ENCODE results near the gene PEAK1. TPM values are rescaled to one million over a fixed set of nuclear protein-coding genes. Genes with fewer than 3 reads are reported as not detected.
A peak's percentile ranks its signal among the peaks of the same experiment; 100 is the strongest.

Gene PEAK1
- polyA plus RNA-seq, 3 donors: 27.4 to 33.5 (median 28.2) TPM

DNA sequence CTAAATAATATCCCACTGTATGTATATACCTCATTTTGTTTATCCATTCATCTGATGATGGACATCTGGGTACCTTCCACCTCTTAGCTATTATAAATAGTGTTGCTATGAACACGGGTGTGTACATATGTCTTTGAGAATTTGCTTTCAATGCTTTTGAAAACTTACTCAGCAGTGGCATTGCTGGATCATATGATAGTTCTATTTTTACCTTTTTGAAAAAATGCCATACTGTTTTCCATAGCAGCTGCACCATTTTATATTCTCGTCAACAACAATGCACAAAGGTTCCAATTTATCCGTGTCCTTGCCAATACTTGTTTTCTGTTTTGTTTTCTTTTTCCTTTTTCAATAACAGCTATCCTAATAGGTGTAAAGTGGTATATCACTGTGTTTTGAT, 77.1 kb downstream of the PEAK1 start:
- no peak for DNase-seq (ENCODE audit: extremely low read depth in 1 of 11, low read depth in 9 of 11, low spot score in 4 of 11)

GRCh38 chr15:77340245-77340644, 79.7 kb downstream of the PEAK1 start:
- DNase-seq (ENCODE audit: extremely low read depth in 1 of 11, low read depth in 9 of 11, low spot score in 4 of 11): no peak

DNA sequence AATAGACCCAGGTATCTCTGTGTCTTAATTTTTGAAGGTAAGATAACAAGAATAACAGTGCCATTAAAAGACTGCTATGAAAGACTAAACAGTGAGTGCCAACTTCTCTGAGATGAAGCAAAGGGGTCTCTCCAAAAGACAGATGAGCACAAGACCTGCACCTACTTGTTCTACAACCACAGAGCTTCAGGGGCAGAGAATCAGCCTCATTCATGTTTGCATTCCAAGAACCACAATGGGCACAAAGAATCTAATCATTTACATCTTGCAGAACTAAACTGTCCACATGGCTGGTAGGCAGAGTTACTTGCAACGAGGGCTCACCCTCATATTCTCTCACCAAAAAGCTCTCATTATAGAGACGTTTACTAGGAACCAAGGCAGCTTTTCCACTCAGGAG, 83.9 kb downstream of the PEAK1 start:
- DNase-seq (ENCODE audit: extremely low read depth in 1 of 11, low read depth in 9 of 11, low spot score in 4 of 11): no peak

- DNase-seq (ENCODE audit: extremely low read depth in 1 of 11, low read depth in 9 of 11, low spot score in 4 of 11): peak in 1 of 11 donors; percentile 14
Observed at GRCh38 chr15:77335298-77335697, 84.6 kb downstream of the PEAK1 start.

GRCh38 chr15:77333166-77333565, 86.7 kb downstream of the PEAK1 start:
- DNase-seq (ENCODE audit: extremely low read depth in 1 of 11, low read depth in 9 of 11, low spot score in 4 of 11): no peak

GRCh38 chr15:77329202-77329601, 90.7 kb downstream of the PEAK1 start:
- no peak for DNase-seq (ENCODE audit: extremely low read depth in 1 of 11, low read depth in 9 of 11, low spot score in 4 of 11)

DNA sequence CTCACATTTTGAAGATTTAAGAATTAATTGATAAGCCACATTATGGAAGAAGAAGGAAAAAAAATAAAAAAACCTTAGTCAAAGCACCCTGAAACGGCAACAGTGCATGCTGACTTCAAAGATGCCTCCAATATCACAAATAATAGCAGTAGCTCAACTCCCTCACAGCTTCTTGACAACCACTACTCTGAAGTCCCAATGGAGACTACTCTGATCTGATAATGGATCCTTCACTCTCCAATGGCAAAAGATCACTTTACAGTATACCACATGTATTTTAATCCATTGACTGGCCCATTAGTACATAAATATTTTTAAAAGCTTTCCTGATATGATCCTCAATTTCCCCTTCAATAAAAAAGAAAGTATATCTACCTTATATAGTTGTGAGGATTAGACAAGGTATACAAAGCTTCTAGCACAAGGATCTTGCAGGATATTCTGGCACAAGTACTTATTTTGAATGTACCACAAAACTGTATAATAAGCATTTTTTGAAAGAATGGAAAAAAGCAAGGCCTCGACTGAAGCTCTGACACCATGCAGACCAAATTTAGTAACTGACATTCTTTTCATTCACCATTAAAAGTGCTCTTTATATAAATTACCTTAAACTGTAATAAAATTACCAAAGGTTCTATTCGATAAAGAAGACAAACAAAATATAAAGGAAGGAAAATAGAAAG, 91.9 kb downstream of the PEAK1 start:
- no peak for DNase-seq (ENCODE audit: extremely low read depth in 1 of 11, low read depth in 9 of 11, low spot score in 4 of 11)

DNA sequence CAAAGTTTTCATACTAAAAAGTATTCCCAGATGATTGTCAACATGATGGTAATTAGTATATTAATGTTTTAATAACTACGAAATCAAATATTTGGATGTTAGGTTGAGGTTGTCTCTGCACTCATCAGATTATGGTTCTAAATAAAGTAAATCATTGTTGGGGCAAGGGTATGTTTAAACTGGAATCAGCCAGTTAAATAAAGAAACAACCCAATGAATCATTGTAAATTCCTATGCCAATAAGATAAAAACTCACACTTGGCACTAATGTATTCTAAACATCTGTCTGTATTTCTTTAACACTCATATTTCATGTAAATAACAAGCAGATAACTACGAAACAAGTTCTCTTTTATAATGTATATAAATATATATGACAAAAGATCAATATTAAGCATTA, 92.7 kb downstream of the PEAK1 start:
- DNase-seq (ENCODE audit: extremely low read depth in 1 of 11, low read depth in 9 of 11, low spot score in 4 of 11): no peak

DNA sequence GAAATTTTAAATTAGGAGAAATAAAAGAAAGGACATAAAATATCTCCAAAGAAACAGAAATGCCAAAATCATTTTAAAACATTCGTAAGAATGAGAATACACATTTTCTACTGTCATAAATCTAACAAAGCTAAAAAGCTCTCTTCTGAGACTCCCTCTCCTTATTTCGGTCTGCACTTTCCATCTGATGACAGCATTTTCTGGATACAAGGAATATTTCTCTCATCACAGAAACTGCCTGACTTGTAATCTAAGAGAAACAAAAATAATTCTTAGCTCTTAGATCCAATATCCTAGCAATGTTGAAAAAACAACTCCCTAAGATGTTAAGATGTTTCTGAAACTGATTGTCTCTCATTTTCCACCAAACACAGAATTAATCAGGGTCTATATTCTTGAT, 93.5 kb downstream of the PEAK1 start:
- no peak for DNase-seq (ENCODE audit: extremely low read depth in 1 of 11, low read depth in 9 of 11, low spot score in 4 of 11)

DNA sequence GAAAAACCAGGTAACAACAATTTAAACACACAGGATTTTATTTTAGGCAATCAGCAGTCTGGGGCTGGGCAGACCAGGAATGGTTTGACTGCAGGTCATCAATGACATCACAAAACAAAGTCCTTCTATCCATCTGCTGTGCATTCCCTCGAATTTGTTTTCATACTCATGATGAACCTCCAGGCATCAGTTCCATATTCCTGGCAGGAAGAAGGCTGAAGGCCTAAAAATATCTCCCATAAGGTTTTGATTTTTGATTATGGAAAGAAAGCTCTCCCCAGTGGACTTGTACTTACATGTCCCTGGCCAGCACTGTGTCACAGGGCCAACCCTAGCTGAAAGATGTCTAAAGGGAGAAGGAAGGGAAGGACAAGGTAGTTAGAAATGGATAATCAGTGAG, 107.4 kb downstream of the PEAK1 start:
- no peak for DNase-seq (ENCODE audit: extremely low read depth in 1 of 11, low read depth in 9 of 11, low spot score in 4 of 11)

DNA sequence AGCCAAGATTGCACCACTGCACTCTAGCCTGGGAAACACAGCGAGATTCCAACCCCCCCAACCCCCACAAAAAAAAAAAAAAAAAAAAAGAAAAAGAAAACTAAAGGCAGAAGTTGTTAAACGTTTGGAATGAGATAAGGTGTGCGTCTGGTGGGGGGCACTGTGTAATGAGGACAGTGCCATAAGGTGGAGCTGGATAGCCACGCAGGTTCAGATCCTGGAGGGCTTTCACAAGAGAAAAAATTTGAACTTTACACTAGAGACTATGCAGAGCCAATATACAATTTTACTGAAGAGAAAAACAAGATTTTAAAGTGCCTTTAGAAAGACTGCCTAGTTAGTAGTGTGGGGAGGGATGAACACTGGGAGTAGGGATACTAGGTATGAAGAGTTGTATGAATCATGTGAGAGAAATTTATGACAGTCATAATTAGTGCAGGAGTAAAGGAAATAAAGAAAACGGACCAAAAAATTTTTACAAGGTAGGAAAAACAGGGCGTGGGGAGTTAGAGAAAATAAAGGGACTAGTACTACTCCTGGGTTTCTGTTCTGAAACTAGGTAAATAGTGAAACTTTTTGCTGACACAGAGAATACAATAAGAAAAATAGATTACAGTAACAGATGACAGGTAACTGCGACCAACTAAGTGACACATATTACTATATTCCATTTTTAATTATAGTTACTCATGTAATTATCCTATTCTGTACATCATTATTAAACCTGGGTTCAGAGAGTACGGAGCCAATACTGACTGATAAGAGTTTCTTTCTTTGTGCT, 108.1 kb downstream of the PEAK1 start:
- DNase-seq (ENCODE audit: extremely low read depth in 1 of 11, low read depth in 9 of 11, low spot score in 4 of 11): no peak

- DNase-seq (ENCODE audit: extremely low read depth in 1 of 11, low read depth in 9 of 11, low spot score in 4 of 11): no peak
Observed at GRCh38 chr15:77311020-77311419, 108.9 kb downstream of the PEAK1 start.

DNA sequence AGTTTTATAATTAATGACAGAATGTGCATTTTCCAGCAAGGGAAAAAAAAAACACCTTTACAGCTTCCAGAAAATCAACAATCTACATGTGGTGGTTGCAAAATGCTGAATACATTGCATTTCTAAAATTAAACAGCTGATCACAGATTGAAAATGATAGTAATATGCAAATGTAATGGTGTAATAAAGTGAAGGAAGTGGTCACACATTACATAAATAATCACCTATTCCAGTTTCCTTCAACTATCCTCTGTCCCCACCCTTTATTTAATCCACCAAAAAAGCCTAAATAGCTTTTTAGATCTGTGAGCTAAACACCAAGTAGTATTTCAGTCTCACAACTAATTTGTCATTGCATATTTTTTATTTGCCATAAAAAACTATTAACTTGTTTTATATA, 110.5 kb downstream of the PEAK1 start:
- DNase-seq (ENCODE audit: extremely low read depth in 1 of 11, low read depth in 9 of 11, low spot score in 4 of 11): no peak

DNA sequence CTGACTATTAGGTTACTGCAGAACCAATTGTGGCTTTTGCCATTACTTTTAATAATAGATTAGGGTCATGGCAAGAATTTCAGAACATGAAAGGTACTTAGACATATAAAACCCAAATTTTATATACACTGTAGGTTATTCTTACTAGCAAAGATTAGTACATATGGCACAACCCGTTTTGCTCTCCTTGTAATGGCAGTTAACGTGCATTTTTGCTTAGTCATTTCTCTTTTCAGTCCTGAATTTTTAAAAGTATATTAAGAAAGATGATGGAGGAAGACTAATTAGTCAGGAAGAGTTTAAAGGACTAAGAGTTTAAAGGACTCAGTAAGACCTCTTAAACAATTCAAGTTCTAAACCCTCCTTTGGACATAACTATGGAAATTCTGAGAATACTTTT, 114.0 kb downstream of the PEAK1 start:
- no peak for DNase-seq (ENCODE audit: extremely low read depth in 1 of 11, low read depth in 9 of 11, low spot score in 4 of 11)

DNA sequence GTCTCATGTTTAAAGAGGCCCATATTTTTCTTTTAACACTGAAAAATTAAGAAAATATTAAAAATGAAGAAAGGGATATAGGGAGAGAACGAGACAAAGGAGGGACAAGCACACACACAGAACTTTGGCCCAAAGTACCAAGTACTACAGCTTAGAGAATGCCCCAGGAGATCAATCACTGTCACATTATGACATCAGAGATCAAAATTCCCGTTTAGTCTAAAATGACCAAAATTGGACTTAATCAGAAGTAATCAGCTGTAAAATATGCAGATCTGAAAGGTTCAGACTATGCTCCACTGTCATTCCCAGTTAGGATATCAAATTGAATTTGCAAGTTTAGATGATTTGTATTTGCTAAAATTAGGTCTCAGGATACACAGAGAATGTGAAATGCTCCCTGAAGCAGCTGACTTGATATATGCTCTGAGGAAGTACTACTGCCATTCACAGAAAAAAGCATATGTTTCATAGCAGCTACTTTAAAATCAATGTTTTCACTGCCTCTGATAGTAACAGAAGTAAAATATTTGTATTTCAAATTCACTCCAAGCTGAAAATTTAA, 123.0 kb downstream of the PEAK1 start:
- DNase-seq (ENCODE audit: extremely low read depth in 1 of 11, low read depth in 9 of 11, low spot score in 4 of 11): no peak

GRCh38 chr15:77295446-77295845, 124.5 kb downstream of the PEAK1 start:
- no peak for DNase-seq (ENCODE audit: extremely low read depth in 1 of 11, low read depth in 9 of 11, low spot score in 4 of 11)

GRCh38 chr15:77292969-77293558, 126.8 kb downstream of the PEAK1 start:
- DNase-seq (ENCODE audit: extremely low read depth in 1 of 11, low read depth in 9 of 11, low spot score in 4 of 11): no peak

DNA sequence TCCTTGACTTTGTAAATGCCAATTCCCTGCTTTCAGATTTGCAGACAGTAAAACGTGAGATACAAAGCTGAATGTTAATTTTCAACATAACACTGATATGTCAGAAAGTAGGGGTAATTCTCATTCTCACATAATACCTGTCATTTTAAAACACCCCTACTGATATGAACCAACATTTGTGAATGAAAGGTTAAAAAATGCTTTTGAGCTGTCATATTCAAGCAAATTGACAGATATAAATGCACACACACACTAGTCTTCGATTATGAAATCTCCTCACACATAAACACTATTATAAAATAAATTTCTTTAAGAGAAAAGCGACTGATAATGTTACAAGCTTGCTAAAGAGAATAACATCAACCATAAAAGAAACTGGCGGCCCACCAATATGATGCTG, 128.8 kb downstream of the PEAK1 start:
- no peak for DNase-seq (ENCODE audit: extremely low read depth in 1 of 11, low read depth in 9 of 11, low spot score in 4 of 11)

- DNase-seq (ENCODE audit: extremely low read depth in 1 of 11, low read depth in 9 of 11, low spot score in 4 of 11): no peak
Observed at GRCh38 chr15:77287385-77287784, 132.5 kb downstream of the PEAK1 start.

All from renal cortex interstitium (tissue), 11 donors.